OCI-LY3 (cell line): ENCODE data around the gene CRIM1.

ENCODE experiments used
- H2AFZ ChIP-seq: fragments of 200-600, 300-600 bp; shearing (Covaris generic); 2 replicates; pipeline ENCODE4 v1.6.0; 2014; ENCODE audit warnings: antibody characterized with exemption, low read depth, low read length
- H3K27ac ChIP-seq: fragments of 200-600, 300-600 bp; sonication (generic); 2 replicates; pipeline ENCODE4 v1.5.1; 2014; ENCODE audit warnings: mild to moderate bottlenecking, low read length, moderate library complexity, mixed read lengths
- H3K27me3 ChIP-seq: fragments of 200-600, 300-600 bp; sonication (generic); 2 replicates; pipeline ENCODE4 v1.6.1; 2014; ENCODE audit warnings: low read depth, low read length, mixed read lengths
- H3K36me3 ChIP-seq: fragments of 200-600, 300-600 bp; sonication (generic); replicated peaks from 2 replicates; pipeline ENCODE3; 2014; ENCODE audit warnings: low read depth, low read length, mixed read lengths
- H3K4me1 ChIP-seq: fragments of 300-600, 200-600 bp; sonication (generic); 2 replicates; pipeline ENCODE4 v1.6.1; 2014; ENCODE audit warnings: low read length, mixed read lengths
- H3K4me2 ChIP-seq: fragments of 200-600, 300-600 bp; sonication (generic); 2 replicates; pipeline ENCODE4 v1.6.1; 2014; ENCODE audit warnings: low read length, mixed read lengths
- H3K4me3 ChIP-seq: fragments of 300-600, 200-600 bp; sonication (generic); 2 replicates; pipeline ENCODE4 v1.5.1; 2014; ENCODE audit warnings: antibody characterized with exemption, mild to moderate bottlenecking, low read length, moderate library complexity
- H3K79me2 ChIP-seq: fragments of 300-600, 200-600 bp; shearing (Covaris generic); 2 replicates; pipeline ENCODE4 v1.6.1; 2014; ENCODE audit warnings: mild to moderate bottlenecking, low read length, mixed read lengths
- H3K9ac ChIP-seq: fragments of 300-600, 200-600 bp; shearing (Covaris generic); 2 replicates; pipeline ENCODE4 v1.6.0; 2014; ENCODE audit warnings: mild to moderate bottlenecking, low read length, moderate library complexity
- H3K9me3 ChIP-seq: fragments of 200-600, 300-600 bp; shearing (Covaris generic); 2 replicates; pipeline ENCODE4 v1.6.1; 2014; ENCODE audit warnings: low read length, mixed read lengths; ENCODE audit not compliant: insufficient read depth
- H4K20me1 ChIP-seq: fragments of 200-600, 300-600 bp; sonication (generic); 2 replicates; pipeline ENCODE4 v1.6.1; 2016; ENCODE audit warnings: low read length, mixed read lengths; ENCODE audit not compliant: insufficient read depth
- EZH2phosphoT487 ChIP-seq: fragments of 200-600 bp; shearing (Covaris generic); IDR thresholded peaks from 2 replicates; pipeline ENCODE4 v1.6.1; 2018; ENCODE audit warnings: antibody characterized with exemption, mixed run types, low read depth
- TF ChIP-seq, protein P1 (sequence below): fragments of 200-600, 300-600 bp; sonication (generic); IDR thresholded peaks from 2 replicates; pipeline ENCODE4 v1.5.1; 2014; ENCODE audit warnings: antibody characterized with exemption, low read length, low read depth

CRIM1 gene

DNA sequence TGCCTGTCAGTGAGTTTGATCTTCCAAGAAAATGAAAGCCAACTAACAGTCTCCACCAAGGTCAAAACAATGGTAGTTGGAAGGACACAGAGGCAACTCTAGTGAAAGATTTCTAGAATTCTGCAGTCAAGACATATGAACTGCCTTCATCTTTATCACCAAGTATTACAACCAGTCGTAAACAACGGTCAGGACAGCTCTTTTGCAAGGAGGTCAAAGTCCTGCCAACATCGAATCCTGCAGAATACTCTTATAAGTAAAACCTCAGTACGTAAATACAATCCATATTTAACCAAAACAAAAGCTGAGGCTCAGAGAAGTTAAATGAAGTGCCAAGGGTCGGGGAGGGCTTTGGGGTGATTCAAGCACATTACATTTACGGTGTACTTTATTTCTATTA is 239.3 kb downstream of the CRIM1 start:
- TF ChIP-seq, protein P1, sequence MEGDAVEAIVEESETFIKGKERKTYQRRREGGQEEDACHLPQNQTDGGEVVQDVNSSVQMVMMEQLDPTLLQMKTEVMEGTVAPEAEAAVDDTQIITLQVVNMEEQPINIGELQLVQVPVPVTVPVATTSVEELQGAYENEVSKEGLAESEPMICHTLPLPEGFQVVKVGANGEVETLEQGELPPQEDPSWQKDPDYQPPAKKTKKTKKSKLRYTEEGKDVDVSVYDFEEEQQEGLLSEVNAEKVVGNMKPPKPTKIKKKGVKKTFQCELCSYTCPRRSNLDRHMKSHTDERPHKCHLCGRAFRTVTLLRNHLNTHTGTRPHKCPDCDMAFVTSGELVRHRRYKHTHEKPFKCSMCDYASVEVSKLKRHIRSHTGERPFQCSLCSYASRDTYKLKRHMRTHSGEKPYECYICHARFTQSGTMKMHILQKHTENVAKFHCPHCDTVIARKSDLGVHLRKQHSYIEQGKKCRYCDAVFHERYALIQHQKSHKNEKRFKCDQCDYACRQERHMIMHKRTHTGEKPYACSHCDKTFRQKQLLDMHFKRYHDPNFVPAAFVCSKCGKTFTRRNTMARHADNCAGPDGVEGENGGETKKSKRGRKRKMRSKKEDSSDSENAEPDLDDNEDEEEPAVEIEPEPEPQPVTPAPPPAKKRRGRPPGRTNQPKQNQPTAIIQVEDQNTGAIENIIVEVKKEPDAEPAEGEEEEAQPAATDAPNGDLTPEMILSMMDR = no peak
- TF ChIP-seq EZH2phosphoT487 = no peak
- Histone ChIP-seq H3K9ac (no peak overlapping the region), H3K27ac (no peak overlapping the region), H3K27me3 (no peaks in the 10 kb centered on the region), H4K20me1 (peaks cover 11% of the 10 kb centered on the region), H3K36me3 (peaks cover 10% of the 10 kb centered on the region), H3K4me2 (no peak overlapping the region), H2AFZ (no peak overlapping the region), H3K79me2 (peaks cover 38% of the 10 kb centered on the region), H3K4me1 (peaks cover 10% of the 10 kb centered on the region), H3K9me3 (no peaks in the 10 kb centered on the region), H3K4me3 (no peak overlapping the region)

DNA sequence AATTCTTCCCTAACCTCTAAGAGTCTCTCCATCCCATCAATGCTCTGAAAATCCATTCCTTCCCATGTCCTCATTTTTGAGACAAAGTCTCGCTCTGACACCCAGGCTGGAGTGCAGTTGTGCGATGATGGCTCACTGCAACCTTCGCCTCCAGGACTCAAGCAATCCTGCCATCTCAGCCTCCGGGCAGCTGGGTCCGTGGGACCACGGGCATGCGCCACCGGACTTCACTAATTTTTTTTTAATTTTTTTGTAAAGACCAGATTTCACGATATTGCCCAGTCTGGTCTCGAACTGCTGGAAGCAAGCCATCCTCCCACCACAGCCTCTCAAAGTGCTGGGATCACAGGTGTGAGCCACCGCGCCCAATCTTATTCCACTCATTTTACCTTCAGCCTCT is 240.8 kb downstream of the CRIM1 start:
- TF ChIP-seq, protein P1 = no peak
- no peak for TF ChIP-seq EZH2phosphoT487
- no peaks in the 10 kb centered on the region for H3K9me3 ChIP-seq
- H3K79me2 ChIP-seq = peaks cover 34% of the 10 kb centered on the region
- H2AFZ ChIP-seq = no peak overlapping the region
- no peak overlapping the region for H3K27ac ChIP-seq
- no peaks in the 10 kb centered on the region for H3K27me3 ChIP-seq
- H3K4me2 ChIP-seq = peak overlapping the region; percentile 98
- no peak overlapping the region for H3K9ac ChIP-seq
- peaks cover 6% of the 10 kb centered on the region for H3K36me3 ChIP-seq
- H3K4me3 ChIP-seq = no peak overlapping the region
- peaks cover 8% of the 10 kb centered on the region for H4K20me1 ChIP-seq
- peaks cover 10% of the 10 kb centered on the region for H3K4me1 ChIP-seq

DNA sequence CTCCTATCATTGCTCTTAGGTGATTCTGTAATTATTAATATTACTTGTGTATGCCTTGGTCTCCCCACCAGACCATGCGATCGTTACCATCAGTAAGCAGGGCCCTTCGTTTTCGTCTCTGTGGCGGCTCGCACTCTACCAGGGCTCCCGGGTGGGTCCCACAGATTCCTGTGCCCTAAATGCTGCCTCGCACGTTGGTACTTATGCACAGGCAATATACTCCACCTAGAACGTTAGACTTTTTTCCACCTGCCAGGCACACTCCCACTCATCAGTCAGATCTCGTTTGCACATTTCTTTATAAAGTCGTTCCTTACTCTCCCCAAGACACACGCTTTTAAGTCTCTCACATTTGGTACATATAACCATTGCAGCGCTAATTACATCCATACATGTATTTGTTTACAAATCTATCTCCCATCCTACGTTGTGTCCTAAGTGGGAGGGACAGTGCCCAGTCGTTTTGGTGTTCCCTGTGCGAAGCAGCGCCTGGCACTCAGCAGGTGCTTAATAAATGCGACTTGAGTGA is 241.5 kb downstream of the CRIM1 start:
- H3K79me2 ChIP-seq = peaks cover 29% of the 10 kb centered on the region
- H3K4me3 ChIP-seq = peak overlapping the region; percentile 99
- H3K4me2 ChIP-seq = peak overlapping the region; percentile 98
- H3K27ac ChIP-seq = peak overlapping the region; percentile 27
- peaks cover 10% of the 10 kb centered on the region for H3K4me1 ChIP-seq
- peak overlapping the region; percentile 74 for H3K9ac ChIP-seq
- peaks cover 3% of the 10 kb centered on the region; the same call in 1 of the 2 replicates for H4K20me1 ChIP-seq
- no peaks in the 10 kb centered on the region for H3K27me3 ChIP-seq
- H3K36me3 ChIP-seq = peaks cover 6% of the 10 kb centered on the region
- peak overlapping the region; percentile 85; the same call in 1 of the 2 replicates for H2AFZ ChIP-seq
- TF ChIP-seq EZH2phosphoT487 = no peak
- TF ChIP-seq, protein P1 = no peak
- H3K9me3 ChIP-seq = no peaks in the 10 kb centered on the region

DNA sequence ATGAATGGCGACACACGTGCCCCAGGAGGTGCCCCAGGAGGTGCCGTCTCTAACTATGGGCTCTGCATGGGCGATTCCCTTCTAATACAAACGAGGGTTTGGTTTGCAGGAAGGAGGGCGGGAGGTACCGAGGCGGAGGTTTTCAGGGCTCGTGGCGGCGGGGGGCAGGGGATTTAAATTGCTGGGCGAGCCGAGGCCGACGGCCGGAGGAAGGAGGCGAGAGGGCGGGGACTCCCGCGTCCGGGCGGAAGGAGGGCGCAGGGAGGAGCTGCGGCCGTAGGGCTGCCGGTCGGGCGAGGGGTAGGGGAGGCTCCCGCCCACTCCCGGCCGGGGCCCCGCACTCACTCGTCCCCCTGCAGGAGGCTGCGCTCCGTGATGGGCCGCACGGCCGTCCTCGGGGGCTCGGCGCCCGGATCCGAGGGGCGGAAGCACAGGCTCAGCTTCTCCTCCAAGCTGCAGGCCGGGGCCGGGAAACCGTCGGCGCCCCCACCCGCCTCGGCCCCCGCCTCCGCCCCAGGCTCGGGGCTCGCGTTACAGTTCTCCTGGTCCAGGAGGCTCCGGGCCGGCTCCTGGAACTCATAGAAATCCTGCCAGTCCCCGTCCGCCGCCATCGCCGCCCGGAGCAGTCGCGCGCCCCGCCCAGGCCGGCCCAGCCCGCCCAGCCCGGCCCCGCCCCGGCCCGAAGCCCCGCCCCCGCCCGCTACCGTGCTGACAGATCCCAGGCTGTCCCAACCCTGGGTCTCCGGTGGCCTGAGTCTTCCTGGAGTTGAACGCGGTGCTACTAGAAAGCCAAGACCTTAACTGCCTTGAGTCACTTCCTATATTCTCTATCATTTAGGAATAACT is 242.2 kb downstream of the CRIM1 start, which contains the start of gene FEZ2:
TSS of gene FEZ2 (minus strand) at position 637 of the 846 bp plus-strand sequence. CDS start at position 611, 26 bp downstream.
- H3K4me1 ChIP-seq = peaks cover 10% of the 10 kb centered on the region
- H3K9ac ChIP-seq = peak within 1 kb of the TSS; percentile 74
- peak within 1 kb of the TSS; percentile 98 for H3K4me2 ChIP-seq
- H3K4me3 ChIP-seq = peak within 1 kb of the TSS; percentile 99
- H3K27me3 ChIP-seq = no peaks in the 10 kb centered on the region
- no peak for TF ChIP-seq EZH2phosphoT487
- TF ChIP-seq, protein P1 = no peak
- no peaks in the 10 kb centered on the region for H3K9me3 ChIP-seq
- H3K79me2 ChIP-seq = peaks cover 29% of the 10 kb centered on the region
- peak within 1 kb of the TSS; percentile 97 for H2AFZ ChIP-seq
- peak within 1 kb of the TSS; percentile 27 for H3K27ac ChIP-seq
- peaks cover 3% of the 10 kb centered on the region; the same call in 1 of the 2 replicates for H4K20me1 ChIP-seq
- peaks cover 6% of the 10 kb centered on the region for H3K36me3 ChIP-seq
